ENCODE results near the gene PKN1.

PKN1 gene

DNA sequence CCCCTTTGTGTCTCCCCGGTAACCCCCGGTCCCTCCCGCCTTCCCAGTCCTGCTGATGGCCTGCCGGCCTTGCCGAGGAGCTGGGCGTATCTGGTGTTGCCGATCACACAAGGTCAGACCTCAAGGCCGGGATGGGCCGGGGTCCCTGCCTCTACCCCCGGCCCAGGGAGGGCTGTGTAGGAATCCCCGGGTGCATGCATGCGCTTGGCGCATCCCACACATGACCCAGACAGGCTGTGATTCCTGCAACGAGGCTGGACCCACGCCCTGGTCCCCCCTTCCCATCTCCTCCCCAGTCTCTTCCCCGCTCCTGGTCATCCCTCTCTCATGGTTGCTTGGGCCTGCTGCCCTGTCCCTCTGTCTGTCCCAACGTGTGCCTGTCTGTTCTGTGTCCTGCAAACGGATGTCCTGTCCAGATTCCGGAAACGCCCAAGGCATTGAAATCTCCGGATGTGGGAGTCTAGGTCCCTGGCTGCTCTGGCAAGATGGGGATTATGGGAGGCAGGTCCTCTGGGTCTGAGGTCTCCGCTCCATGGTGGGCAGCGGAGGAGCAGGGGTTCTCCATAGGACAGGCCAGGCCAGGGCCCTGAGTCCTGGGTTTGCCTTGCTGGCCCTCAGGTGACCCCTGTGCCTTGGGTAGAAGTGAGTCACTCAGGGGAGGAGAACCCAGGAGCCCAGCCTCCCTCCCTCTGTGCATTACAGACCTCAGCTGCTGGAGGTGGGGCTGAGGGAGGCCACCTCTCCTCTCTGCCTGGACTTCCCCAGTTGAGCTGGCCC is 1.6 kb downstream of the PKN1 start:
- no peaks in the 10 kb centered on the region for H3K27me3 ChIP-seq (ENCODE audit: insufficient read depth, low read length, poor library complexity)
- DNase-seq = no peak
- peaks cover 10% of the 10 kb centered on the region for H4K20me1 ChIP-seq (ENCODE audit: insufficient read depth, low read length)
- peak overlapping the region; percentile 25; the same call in 1 of the 2 replicates for H3K27ac ChIP-seq (ENCODE audit: low read length)
- no peak for TF ChIP-seq CTCF (IDR thresholded peaks at IDR 0.05; ENCODE audit: borderline replicate concordance, extremely low read depth, low read length, poor library complexity, severe bottlenecking)
- no peak for TF ChIP-seq EZH2 (IDR thresholded peaks at IDR 0.05; ENCODE audit: borderline replicate concordance, low read depth, low read length, severe bottlenecking)
- peak overlapping the region; percentile 76 for H3K4me2 ChIP-seq (ENCODE audit: insufficient read depth, low read length)
- H3K9me3 ChIP-seq (ENCODE audit: insufficient read depth, low read length, severe bottlenecking) = no peaks in the 10 kb centered on the region
- peak overlapping the region; percentile 88 for H3K9ac ChIP-seq (ENCODE audit: low read depth, low read length)
- H3K36me3 ChIP-seq (ENCODE audit: insufficient read depth, low read length) = peaks cover 14% of the 10 kb centered on the region
- no peak for ATAC-seq (ENCODE audit: insufficient read depth, low read depth)
- H3K4me3 ChIP-seq (ENCODE audit: low read depth in 1 of 2, low read length in 2 of 2) = peak overlapping the region; percentile 69 to 84; a peak in 3 of 4 replicates
- peaks cover 71% of the 10 kb centered on the region for H3K79me2 ChIP-seq (ENCODE audit: insufficient read depth, low read length)
- peaks cover 45% of the 10 kb centered on the region for H3K4me1 ChIP-seq (ENCODE audit: insufficient read depth, low read length)
- H2AFZ ChIP-seq (ENCODE audit: low read depth, low read length) = no peak overlapping the region

DNA sequence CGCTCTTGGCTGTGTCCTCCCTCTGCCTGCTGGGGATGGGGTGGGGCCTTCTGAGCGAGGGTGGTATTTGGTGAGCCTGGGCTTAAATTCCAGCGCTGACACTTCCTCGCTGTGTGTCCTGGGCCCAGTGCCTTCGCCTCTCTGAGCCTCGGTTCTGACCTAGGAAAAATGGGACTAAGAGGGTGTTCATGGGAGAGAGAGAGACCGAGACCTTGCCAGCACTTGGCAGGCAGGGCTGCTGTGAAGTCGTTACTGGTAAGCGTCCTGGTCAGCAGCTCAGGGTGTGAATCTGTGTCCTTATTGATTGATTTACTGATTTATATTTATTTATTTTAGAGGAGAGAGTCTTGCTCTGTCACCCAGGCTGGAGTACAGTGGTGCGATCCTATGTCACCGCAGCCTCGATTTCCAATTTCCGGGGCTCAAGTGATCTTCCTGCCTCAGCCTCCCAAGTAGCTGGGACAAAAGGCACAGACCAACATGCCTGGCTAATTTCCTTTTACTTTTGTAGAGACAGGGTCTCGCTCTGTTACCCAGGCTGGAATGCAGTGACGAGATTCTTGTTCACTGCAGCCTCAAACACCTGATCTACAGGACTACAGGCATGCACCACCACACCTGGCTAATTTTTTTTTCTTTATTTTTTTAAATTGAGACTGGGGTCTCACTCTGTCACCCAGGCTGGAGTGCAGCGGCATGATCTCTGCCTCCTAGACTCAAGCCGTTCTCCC is 2.4 kb downstream of the PKN1 start:
- no peak for DNase-seq
- Histone ChIP-seq H3K79me2 (ENCODE audit: insufficient read depth, low read length) (peaks cover 79% of the 10 kb centered on the region), H2AFZ (ENCODE audit: low read depth, low read length) (no peak overlapping the region), H3K4me1 (ENCODE audit: insufficient read depth, low read length) (peaks cover 52% of the 10 kb centered on the region), H3K9me3 (ENCODE audit: insufficient read depth, low read length, severe bottlenecking) (no peaks in the 10 kb centered on the region), H3K36me3 (ENCODE audit: insufficient read depth, low read length) (peaks cover 14% of the 10 kb centered on the region), H3K9ac (ENCODE audit: low read depth, low read length) (peak overlapping the region; percentile 88; the same call in 1 of the 2 replicates), H3K27me3 (ENCODE audit: insufficient read depth, low read length, poor library complexity) (no peaks in the 10 kb centered on the region), H3K27ac (ENCODE audit: low read length) (no peak overlapping the region), H4K20me1 (ENCODE audit: insufficient read depth, low read length) (peaks cover 10% of the 10 kb centered on the region), H3K4me2 (ENCODE audit: insufficient read depth, low read length) (peak overlapping the region; percentile 76; the same call in 1 of the 2 replicates), H3K4me3 (ENCODE audit: low read depth in 1 of 2, low read length in 2 of 2) (peak overlapping the region in 1 of 2 experiments; percentile 69; a peak in 1 of 4 replicates)
- no peak for TF ChIP-seq CTCF (IDR thresholded peaks at IDR 0.05; ENCODE audit: borderline replicate concordance, extremely low read depth, low read length, poor library complexity, severe bottlenecking)
- TF ChIP-seq EZH2 (IDR thresholded peaks at IDR 0.05; ENCODE audit: borderline replicate concordance, low read depth, low read length, severe bottlenecking) = no peak
- ATAC-seq (ENCODE audit: insufficient read depth, low read depth) = no peak

GRCh38 chr19:14437578-14438140 is 4.6 kb downstream of the PKN1 start:
- TF ChIP-seq EZH2 (IDR thresholded peaks at IDR 0.05; ENCODE audit: borderline replicate concordance, low read depth, low read length, severe bottlenecking) = no peak
- TF ChIP-seq CTCF (IDR thresholded peaks at IDR 0.05; ENCODE audit: borderline replicate concordance, extremely low read depth, low read length, poor library complexity, severe bottlenecking) = no peak
- Histone ChIP-seq H3K27me3 (ENCODE audit: insufficient read depth, low read length, poor library complexity) (no peaks in the 10 kb centered on the region), H3K36me3 (ENCODE audit: insufficient read depth, low read length) (peaks cover 32% of the 10 kb centered on the region), H3K9me3 (ENCODE audit: insufficient read depth, low read length, severe bottlenecking) (no peaks in the 10 kb centered on the region), H3K27ac (ENCODE audit: low read length) (no peak overlapping the region), H3K4me3 (ENCODE audit: low read depth in 1 of 2, low read length in 2 of 2) (no peak overlapping the region), H3K79me2 (ENCODE audit: insufficient read depth, low read length) (peaks cover 90% of the 10 kb centered on the region), H3K4me1 (ENCODE audit: insufficient read depth, low read length) (peaks cover 47% of the 10 kb centered on the region), H3K4me2 (ENCODE audit: insufficient read depth, low read length) (no peak overlapping the region), H3K9ac (ENCODE audit: low read depth, low read length) (no peak overlapping the region), H2AFZ (ENCODE audit: low read depth, low read length) (no peak overlapping the region), H4K20me1 (ENCODE audit: insufficient read depth, low read length) (peaks cover 15% of the 10 kb centered on the region)
- DNase-seq (no peak), ATAC-seq (ENCODE audit: insufficient read depth, low read depth) (no peak)
